Stimulated activated CD4-positive, alpha-beta T cell treated with anti-CD3 and anti-CD28 coated beads, Interleukin-12 subunit alpha, Interleukin-12 subunit beta, amount 100 ng/mL, for 4 hours (primary cell): Measurements from ENCODE around the gene PDE8B.

Source experiments
- DNase-seq: peaks from one replicate; pipeline ENCODE4 v3.0.0-alpha.2; 2020

The PDE8B gene

GRCh38 chr5:77210091-77210963, at the start of gene PDE8B:
PDE8B (plus strand) TSS chr5:77210680; CDS start chr5:77210926, 246 bp downstream.
- DNase-seq = no peak

DNA sequence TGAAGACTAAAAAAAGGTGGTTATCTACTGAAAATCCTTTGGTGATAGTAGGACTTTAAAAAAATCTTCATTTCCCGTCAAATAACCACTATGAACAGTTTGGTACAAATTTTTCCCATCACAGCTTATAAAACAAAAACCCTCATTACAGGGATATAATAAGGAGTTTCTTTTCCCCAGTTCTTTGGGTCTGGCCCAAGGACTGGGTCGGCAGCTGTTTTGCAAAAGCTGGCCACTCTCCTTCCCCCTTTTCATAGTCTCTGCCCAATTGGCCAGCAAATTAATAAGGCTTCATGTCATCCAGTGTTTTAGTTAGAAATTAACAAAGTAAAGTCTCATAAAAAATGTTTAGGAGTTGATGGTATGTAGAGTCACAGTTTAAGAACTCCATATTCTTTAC, 47.0 kb upstream of the PDE8B start:
- DNase-seq = no peak

DNA sequence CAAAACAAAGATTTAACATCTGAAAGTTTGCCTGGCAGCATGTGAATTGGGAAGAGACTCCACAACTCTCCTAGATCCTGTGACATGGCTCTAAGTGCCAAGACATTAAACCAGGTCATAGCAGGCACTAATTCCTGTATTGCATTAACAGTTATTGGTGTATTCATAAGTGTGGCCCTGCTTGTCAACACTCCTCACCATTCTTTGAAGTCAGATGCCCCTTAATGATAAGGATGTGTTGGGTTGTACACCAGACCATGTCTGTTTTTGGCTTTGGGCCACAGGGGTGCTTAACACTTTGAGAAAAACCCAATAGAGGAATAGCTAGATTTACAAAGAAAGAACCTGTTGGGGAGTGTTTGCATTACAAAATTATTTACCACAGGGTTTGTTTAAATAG, 43.4 kb upstream of the PDE8B start:
- DNase-seq = no peak

- DNase-seq = no peak
Observed at GRCh38 chr5:77167695-77168121, 42.8 kb upstream of the PDE8B start.

GRCh38 chr5:77168161-77168878, 42.2 kb upstream of the PDE8B start:
- DNase-seq = no peak

DNA sequence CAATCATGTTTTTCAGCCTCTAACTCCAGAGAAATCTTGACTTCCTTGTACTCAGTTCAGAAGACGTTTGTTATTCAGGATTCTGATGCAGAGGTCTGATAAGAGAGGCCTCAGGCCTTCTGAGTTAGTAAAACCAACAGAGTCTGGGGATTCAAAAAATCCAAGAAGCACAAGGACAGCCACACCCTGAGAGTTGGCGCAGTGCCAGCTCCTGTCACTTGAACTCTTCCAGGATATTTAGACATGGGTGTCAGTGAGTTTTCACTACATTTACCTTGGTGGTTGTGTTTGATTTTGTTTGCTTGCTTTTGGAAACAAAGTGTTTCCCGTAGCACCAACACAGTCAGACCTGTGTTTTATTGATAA, 41.6 kb upstream of the PDE8B start:
- no peak for DNase-seq

DNA sequence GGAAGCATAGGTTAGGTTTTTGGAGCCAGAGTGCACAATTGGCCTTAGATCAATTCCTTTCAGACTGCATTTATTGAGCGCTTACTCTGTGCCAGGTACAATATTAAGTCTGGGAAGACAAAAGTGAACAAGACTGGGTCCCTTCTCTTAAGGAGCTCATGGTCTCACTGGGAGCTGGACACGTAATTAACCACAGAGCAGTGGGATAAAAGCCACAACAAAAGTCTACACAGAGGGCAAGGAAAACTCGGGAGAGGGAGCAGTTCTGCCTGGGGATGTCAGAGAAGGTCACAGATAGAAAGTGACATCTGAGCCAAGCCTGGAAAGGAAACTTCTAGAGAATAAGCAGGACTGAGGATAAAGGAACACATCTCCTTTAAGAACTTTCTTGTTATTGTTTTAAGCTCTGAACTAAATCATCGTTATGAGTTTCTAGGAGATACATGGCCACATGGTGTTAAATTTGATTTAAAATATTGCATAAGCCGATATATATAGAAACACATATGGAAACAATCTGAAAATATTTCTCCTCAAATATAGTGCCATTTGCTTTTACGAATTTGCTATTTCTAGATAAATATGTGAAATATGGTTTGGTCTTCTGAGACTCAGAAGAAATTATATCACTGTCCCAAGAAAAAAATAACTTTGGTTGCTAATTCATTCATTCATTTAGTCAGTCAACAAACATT, 40.1 kb upstream of the PDE8B start:
- no peak for DNase-seq

DNA sequence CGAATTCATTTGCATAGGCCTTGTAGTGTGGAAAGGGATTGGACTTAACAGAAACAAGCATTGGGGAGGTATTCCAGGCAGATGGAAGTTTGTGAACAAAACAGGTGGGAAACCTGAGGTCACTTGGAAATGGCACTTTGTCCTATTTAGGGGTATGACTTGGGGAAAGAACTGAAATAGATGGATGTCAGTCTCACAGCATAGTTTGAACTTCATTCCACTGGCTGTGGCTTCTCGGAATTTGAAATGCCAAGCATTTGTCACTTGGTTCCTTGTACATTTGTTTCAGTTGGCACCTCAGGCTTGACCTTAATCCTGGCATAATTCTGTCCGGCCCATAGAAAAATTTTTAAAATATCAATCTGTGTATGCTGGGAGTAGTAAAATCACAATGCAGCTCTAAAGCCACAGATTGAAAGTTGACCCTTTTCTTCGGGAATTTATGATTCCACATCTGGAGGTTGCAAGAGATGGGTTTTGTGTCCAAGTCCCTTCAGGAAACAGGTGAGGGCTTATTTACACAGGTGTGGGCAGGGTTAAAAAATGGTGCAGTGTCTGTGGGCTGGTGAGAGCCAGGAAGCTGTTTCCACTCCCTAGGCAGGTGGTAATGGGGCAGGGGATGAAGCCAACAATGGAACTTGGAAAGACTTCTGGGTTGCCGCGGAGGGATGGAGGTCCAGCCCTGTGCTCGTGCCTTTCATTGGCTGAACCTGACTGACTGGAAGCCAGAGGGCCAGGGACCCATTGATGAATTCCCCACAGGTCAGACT, 39.2 kb upstream of the PDE8B start:
- no peak for DNase-seq

DNA sequence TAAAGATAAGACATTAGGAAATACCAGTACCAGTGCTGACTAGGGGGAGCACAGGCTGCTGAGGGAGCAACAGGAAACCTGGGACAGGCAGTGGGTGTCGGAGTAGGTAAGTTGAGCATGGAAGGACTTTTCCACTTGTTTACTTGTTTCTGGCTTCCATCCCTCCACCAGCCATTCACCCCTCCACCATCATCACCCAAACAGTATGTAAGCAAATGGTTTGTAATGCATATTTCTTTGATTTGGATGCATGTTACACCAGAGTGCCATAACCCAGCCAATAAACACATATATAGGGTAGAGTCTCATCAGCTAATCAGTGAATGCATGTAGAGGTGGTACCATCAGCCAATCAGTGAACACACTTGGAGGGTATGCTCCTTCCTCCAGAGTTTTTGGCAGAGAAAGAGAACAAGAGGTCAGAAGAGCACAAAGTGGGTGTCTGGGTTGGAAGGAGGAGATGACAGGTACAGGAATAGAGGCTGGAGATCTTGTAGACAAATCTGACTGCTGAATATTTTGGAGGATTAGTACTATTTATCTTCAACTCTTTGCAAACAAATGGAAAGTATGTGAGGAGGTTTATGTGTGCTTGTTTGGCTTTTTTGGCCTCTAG, 37.7 kb upstream of the PDE8B start:
- DNase-seq = no peak

GRCh38 chr5:77174526-77174925, 36.0 kb upstream of the PDE8B start:
- no peak for DNase-seq

DNA sequence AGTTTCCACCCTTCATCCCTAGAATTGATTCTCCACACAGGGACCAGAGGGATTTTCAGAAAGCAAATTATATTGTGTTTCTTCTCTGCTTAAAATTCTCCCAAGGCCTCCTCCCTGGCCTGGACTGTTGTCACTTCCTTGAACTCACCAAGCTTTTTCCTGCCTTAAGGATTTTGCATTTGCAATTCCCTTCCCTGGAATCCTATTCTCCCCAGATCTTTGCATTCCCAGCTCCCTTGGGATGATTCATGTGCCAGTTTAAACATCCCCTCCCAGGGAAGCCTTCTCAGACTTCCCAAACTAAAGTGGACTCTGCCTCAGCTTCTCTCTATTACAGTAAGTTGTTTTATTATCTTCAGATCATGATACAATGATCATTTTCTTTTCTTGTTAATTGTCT, 35.2 kb upstream of the PDE8B start:
- DNase-seq = no peak

DNA sequence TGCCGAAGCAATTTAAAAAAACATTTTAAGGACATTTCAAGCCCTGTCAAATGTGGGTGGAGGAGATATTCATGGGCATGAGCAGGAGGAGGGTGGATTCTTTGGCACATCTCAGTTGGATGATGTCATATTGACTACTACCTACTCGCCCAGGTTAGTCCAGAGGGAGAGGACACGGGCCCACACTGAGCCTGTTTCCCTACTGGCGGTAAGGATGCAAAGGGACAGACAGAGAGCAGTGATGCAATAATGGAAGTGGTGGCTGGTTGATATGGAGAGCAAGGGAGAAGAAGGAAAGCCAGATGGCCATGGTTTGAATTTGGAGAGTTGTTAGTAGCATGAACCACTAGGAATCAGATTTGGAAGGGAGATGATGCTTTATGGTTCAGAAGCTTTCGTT, 34.1 kb upstream of the PDE8B start:
- DNase-seq = no peak

- no peak for DNase-seq
Observed at GRCh38 chr5:77177576-77177975, 32.9 kb upstream of the PDE8B start.

GRCh38 chr5:77180167-77181081, 30.1 kb upstream of the PDE8B start:
- DNase-seq = no peak

DNA sequence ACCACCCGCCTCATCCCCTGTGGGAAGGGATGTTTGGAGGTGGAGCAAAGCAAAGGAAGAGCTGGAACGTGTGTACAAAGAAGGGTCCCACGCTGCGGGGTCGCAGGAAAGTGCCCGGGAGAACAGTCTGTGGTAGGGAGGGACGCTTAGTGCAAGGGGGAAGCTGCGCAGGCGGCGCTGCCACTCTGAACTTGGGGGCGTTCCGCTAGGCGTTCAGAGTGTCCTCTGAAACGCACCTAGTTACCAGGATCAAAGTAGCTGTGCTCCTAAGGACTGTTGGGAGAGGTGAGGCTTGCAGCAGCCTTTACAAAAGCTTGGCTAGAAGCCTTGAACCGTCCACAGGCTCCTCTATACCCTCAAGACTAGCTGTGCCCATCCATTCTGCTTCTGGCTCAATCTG, 29.3 kb upstream of the PDE8B start:
- no peak for DNase-seq

GRCh38 chr5:77181596-77182304, 28.7 kb upstream of the PDE8B start:
- no peak for DNase-seq

- DNase-seq = no peak
Observed at GRCh38 chr5:77182367-77182766, 28.1 kb upstream of the PDE8B start.

DNA sequence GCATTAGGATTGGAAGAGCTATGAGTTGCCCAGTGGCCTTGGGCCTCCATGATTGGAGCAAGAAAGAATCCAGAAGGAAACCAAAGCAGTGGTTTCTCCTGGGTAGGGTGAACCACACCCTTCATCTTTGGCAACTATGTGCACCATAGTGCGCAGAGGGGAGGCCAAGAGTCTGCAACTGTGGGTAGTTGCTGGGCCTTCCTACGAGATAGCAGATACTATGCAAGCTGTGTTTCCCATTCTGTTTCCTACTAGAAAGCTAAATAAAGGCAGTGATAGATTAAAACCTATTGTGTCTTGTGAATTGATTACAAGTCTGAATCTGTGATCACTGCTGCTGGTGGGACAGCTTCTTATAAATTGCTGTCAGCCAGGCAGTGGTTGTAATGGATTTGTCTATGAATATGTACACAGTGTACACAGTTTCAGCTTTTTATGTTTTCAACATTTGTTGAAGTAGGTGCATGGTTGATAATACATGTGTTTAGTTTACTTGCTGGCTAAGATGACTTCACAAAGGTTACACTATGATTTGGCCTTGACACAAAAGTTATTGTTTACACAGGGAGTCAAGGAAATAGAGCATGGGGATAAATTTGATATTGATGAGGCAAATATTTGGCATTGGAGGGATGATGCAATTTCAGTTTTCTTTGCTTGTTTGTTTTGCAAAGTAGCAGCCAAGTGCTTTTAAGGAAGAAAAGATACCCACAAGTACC, 23.7 kb upstream of the PDE8B start:
- no peak for DNase-seq

GRCh38 chr5:77189421-77189820, 21.1 kb upstream of the PDE8B start:
- no peak for DNase-seq

- DNase-seq = no peak
Observed at GRCh38 chr5:77192441-77193050, 17.9 kb upstream of the PDE8B start.
